Fibroblast of mammary gland (primary cell): ENCODE data around the gene EMP1.

ENCODE experiments used
- DNase-seq: peaks from one replicate; pipeline ENCODE4 v3.0.0-alpha.2; 2010; ENCODE audit warnings: low read depth
- H3K4me3 ChIP-seq: 2 replicates; pipeline ENCODE4 v1.5.1; 2011; ENCODE audit warnings: low read depth, mild to moderate bottlenecking, low read length, moderate library complexity; ENCODE audit not compliant: control insufficient read depth
- CTCF ChIP-seq: conservative IDR thresholded peaks from 2 replicates; pipeline ENCODE4 v1.5.1; 2011; ENCODE audit warnings: low read depth, low read length, inconsistent platforms; ENCODE audit not compliant: control insufficient read depth, insufficient read depth

The EMP1 gene

DNA sequence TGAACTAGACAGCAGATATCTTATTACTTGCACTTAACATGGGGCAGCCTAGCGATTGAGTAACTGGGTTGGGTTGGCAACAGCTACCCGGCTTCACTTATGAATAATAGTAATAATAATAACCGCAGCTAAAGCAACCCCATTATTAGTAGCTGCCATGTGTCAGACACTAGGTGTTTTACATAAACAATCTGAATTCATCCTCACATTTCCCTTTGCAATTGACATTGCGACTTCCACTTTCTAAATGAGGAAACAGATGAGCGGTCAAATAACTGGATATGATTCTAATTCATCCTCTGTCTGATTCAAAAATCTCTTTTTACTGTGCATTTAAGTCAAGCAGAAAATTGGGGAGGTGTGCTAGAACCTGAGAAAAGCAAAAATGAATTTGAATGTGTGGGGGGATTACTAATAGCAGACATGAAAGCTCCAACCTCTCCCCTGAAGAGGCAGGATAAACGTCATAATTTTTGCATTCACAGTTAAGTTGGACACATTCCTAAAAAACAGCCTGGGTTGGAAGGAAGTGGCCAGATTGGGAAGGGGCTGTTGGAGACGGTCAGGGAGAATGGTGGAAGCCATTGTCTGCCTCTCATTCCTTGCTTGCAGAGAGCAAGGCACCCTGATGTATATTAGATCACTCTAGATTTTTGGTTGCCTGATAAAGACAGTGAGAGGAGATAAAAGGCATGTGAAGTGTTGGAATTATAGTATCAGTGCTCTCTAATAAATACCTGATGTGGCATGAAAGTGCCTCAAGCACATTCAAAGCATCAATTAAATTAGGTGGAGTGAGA is 13.1 kb downstream of the EMP1 start:
- DNase-seq: no peak
- no peak overlapping the region for H3K4me3 ChIP-seq
- no peak for TF ChIP-seq CTCF

DNA sequence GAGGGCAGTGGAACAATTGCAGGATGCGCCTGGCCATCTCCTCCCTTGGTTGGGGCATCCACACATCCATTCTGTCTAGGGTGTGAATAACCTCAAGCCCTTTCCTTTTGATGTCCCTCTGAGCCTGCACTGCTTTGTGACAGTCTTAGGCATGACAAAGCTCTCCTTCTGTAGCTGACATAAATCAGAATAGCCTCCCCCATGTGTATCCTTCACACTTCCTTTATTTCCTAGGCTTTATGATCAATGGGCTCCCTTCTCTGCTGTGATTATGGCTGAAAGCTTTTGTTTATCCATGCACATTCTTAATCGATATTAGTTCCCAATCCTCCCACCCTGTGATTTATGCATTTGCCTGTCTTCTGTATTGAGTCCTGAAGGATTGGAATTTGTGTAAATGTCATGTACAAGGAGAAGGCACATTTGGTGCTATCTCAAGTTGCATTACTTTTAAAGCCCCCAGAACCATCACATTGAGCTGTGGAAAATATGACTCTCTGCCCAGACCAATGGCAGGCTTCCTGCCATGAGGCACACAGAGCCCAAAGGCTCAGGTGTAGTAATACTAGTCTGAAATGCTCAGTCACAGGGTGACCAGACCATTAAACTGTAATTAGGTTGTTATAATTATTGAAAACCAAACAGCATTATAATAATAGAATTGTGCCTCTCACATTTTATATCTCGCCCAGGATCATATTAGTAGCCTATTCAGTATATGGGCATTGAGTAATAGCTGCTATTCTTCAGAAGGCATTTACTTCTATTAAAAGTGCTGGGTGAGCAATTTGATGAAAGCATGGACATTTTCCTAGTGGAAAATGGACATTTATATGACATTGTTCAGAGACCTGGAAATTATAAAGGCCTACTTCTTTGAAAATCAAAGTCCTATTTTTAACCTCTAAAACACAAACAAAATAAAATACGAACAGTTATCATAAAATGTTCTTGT is 14.0 kb downstream of the EMP1 start:
- H3K4me3 ChIP-seq: no peak overlapping the region
- no peak for TF ChIP-seq CTCF
- DNase-seq: no peak

DNA sequence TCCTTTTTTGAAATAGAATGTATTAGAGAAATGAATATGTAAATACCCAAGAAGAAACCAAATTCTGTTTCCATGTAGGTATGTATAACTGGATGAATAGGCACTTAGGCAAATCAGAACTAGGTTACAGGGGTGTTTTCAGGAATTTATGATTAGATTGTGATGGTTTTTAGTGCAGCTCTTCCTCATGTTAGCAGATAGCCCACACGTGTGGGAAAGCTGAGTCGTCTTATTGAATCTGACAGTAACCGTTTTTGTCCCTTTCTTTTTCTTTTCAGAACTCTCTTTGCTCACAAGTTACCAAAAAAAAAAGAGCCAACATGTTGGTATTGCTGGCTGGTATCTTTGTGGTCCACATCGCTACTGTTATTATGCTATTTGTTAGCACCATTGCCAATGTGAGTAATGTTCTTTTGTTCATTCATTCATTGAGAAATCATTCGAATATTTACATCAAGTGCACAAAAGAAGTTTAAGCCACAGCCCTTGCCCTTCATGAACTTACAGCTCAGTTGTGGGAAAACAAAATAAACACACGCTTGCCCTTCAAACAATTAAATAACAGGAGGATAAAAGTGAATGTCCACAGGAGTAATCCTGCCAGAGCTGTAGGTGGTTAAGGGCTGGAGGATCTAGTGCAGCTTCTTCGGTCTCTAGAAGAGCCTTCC is 14.8 kb downstream of the EMP1 start:
- no peak for DNase-seq
- TF ChIP-seq CTCF: no peak
- H3K4me3 ChIP-seq: no peak overlapping the region

DNA sequence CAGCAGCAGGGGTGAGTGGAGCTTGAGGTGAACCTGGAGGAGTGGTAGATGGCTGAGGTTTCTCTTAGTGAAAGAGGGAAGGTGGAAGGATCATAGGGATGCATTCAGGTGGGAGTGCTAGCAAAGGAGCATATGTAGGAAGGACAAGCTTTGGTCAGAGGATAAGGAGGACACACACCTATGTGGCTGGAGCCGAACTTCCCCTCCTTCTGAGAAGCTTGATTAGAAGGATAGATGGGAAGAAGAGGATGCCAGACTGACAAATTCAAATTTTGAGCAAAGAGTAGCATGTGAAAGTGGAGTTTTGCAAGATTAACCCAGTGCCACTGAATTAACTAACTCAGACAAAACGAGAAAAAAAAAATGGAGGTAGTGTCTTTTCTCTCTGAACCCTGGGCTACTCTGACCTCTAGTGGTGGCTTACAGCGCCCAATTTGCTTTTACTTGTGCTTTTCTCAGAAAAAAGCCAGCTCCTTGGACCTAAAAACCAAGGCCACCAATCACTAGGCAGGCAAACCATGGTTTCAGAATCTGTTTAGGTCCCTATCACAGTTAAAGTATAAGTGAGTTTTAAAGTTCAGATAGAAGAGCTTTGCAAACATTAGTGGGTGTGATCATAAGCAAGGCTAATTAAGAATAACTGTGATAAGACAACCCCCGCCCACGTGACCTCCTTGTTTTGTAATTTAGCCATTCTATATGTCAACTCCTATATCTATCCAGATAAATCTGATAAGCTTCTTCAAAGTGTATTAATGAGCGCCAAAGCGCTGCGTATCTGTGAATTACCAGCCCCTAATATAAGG is 15.5 kb downstream of the EMP1 start:
- TF ChIP-seq CTCF: peak; percentile 70
- no peak overlapping the region for H3K4me3 ChIP-seq
- DNase-seq: peak; percentile 62

DNA sequence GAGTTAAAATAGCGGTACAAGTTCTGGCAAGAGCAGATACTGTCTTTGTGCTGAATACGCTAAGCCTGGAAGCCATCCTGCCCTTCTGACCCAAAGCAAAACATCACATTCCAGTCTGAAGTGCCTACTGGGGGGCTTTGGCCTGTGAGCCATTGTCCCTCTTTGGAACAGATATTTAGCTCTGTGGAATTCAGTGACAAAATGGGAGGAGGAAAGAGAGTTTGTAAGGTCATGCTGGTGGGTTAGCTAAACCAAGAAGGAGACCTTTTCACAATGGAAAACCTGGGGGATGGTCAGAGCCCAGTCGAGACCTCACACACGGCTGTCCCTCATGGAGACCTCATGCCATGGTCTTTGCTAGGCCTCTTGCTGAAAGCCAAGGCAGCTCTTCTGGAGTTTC is 18.5 kb downstream of the EMP1 start:
- DNase-seq: no peak
- no peak for TF ChIP-seq CTCF
- H3K4me3 ChIP-seq: no peak overlapping the region

GRCh38 chr12:13218641-13219040 is 22.1 kb downstream of the EMP1 start:
- TF ChIP-seq CTCF: no peak
- no peak for DNase-seq
- H3K4me3 ChIP-seq: no peak overlapping the region
